HL-60/S4 treated with phorbol 12-myristate 13-acetate at 8.2 ng/mL for 4 days and 3 days (cell line): Measurements from ENCODE around the gene AKAP9.
"Not testable (repeated sequence)": the region's sequence is repeated elsewhere in the genome, so short reads cannot be mapped to it uniquely, and the experiment has no call there.

ENCODE experiments used
- in situ Hi-C: fragments of 300-500 bp; cut with MboI; formaldehyde crosslinking; loops from 2 replicates; pipeline ENCODE4 v1.15.0; 2022; ENCODE audit warnings: low sequenced_read_pairs

Gene AKAP9

DNA sequence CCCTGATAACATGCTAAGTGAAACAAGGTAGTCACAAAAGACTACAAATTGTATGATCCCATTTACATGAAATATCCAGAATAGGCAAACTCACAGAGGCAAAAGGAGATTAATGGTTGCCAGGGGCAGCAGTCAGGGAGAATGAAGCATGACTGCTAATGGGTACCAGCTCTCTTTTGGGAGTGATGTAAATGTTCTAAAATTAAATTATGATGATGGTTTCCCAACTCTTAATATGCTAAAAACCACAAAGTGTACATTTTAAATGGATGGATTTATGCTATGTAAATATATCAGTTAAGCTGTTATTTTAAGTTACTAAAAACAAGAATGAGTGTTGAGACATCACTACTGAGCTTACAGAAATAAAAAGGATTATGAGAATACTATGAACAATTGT, 181.0 kb downstream of the AKAP9 start:
- in situ Hi-C loops, result no loop called here

DNA sequence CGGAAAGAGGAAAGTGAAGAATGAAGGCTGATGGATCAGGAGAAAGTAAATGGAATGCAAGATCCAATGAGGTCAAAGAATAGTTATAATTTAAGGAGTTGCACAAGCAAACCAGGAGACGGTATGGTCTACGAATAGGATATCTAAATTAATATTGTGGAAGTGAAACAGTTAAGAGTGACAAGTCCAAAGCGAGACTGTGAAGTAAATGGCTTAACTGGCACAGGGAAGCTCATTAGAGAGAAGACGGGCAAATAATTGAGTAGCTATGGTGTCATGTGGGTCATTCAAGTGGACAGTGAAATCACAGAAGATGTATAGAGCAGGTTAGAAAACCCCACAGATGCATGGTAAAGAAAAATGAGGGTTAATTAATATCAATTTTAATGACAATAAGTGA, 190.4 kb downstream of the AKAP9 start:
- in situ Hi-C loops, result no loop called here

DNA sequence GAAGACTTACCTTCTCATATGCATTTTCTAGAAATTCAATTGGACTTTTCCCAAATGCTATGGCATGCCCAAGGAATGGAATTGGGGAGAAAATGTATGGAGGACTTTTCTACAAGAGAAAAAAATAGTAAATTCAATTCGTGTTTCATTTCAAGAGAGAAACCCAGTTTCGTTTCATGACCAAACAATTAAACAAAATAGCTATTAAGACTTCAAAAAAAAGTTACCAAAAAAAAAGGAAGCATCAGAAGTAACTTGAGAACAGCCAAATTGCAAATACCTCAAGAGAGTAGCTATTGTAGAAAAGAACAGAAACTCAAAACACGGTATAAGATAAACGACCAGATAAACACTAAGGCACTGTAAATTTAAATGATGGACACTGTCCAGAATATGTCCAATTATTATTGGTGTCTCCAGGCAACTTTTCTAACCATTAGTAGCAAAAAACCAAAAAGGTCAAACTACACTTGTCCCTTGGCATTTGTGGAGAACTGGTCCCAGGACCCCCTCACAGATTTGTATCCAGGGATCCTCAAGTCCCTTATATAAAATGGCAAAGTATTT, 191.2 kb downstream of the AKAP9 start:
- in situ Hi-C loops, result no loop called here

DNA sequence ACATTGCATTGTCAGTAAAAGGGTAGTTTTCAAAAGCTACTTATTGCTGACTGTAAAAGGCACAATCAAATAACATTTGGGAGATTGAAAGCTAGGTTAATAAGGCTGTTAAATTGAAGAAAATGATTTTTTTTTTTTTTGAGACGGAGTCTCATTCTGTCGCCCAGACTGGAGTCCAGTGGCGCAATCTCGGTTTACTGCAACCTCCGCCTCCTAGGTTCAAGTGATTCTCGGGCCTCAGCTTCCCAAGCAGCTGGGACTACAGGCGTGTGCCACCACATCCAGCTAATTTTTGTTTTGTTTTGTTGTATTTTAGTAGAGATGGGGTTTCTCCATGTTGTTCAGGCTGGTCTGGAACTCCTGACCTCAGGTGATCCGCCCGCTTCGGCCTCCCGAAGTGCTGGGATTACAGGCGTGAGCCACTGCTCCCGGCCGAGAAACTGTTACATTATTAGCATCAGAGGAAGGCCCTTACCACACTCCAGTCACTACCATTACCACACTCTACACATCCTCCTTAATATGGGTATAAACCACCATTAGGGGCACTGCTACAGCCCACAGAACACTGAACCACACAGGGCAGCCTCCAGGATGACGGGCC, 192.6 kb downstream of the AKAP9 start:
- in situ Hi-C loops, result no loop called here

DNA sequence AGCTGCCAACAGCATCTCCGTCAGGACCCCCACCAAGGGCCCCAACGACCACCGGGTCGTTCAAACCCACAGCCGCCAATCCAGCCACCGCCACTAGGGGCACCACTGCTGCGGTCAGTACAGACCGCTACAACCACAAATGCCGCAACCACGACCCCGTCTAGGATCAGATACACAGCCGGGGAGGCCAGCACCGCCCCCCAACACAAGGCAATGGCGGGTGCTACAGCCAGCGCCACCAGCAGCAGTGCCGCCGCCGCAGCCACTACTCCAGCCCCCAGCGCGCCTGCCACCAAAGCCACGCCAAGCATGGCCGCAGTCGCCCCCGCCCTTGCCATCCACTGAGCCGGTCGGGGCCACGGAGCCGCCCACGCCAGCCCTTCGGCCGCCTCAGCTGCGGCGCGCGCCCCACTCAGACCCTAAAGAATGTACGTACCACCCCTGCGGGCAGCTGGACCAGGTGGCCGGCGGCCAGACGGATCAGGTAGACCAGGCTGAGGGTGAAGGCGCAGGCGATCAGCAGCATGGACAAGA, 193.1 kb downstream of the AKAP9 start:
- in situ Hi-C loops, result no loop called here

DNA sequence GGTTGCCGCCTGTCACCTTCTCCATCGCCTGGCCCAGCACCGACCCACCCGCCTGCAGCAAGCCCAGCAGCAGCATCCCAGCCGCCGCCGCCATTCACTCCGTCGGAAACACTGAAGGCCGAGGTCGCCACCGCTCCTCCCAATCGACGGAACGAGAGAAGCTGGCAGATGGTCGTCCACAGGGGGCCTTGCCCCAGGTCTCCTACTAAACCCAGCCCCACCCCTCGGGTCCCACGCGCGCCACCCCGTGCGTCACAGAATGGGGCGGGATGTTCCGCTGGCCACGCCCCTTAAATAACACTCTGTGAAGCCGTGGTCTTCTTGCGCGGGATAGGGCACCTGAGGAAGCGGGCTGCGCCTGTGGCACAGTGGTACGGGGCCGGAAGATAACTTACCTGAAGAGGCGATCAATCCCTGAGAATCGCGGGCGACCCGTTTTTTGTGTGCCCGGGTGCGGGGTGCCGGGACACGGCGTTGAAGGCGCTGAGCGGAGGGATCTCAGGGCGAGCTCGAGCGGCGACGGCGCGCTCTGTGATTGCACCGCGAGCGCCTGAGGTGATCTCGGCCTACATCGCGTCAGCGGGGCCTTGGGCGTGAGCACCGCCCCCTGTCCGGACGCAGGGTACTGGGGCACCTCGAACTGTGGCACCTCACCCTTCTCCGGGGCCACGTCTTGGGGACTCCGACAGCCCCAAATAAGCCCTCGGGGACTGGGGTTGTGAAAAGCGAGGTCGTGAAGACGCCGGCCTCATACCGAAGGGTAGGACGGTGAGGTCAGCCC, 193.8 kb downstream of the AKAP9 start, which contains the start of gene CYP51A1:
CYP51A1 (minus strand) TSS at position 207 of the 781 bp plus-strand sequence; CDS start at position 94, 113 bp downstream.
- in situ Hi-C loops, result no loop called here

DNA sequence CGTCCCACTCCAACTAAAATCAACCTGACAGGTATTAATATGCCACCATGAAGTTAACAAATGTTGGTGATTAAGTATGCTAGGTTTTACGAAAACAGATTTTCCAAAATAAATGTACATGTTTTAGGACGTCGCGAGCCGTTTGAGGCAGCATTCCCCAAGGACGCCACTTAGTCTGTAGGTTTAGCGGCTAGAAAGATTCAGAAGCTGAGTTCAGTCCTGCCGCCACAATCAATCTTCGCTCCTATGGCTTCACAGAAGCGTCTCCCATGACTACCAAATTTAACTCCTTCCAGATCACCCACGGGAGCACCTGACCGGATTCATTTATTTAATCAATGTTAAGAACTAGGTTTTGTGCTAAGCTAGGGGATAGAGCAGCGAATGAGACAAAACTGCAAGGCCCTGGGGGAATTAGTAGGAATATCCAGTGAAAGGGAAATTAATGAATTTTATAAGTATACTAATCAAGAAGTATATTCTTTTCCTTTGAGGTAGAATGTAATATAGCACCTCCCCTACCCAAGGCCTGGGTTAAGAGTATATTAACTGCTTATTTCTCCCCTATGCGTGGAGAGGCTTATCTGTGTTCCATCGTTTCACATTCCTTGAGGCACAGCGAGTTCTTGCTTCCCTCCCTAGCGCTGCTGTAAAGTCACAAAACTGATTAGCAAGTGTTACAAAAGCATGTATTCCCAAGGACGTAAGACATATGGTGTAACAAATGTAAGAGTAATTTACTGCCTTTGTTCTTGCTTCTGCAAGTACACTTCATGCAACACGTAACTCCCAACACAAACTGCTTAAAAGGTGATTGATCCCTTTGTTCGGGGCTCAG, 194.6 kb downstream of the AKAP9 start:
- in situ Hi-C loops, result no loop called here

DNA sequence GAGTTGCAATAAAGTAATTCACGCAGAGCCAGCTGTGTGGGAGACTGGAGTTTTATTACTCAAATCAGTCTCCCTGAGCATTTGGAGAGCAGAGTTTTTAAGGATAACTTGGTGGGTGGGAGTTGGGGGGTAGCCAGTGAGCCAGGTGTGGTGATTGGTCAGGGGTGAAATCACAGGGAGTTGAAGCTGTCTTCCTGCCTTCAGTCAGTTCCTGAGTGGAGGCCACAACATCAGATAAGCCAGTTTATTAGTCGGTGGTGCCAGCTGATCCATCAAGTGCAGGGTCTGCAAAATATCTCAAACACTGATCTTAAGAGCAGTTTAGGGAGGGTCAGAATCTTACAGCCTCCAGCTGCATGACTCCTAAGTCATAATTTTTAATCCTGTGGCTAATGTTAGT, 196.9 kb downstream of the AKAP9 start:
- in situ Hi-C loops, result no loop called here

DNA sequence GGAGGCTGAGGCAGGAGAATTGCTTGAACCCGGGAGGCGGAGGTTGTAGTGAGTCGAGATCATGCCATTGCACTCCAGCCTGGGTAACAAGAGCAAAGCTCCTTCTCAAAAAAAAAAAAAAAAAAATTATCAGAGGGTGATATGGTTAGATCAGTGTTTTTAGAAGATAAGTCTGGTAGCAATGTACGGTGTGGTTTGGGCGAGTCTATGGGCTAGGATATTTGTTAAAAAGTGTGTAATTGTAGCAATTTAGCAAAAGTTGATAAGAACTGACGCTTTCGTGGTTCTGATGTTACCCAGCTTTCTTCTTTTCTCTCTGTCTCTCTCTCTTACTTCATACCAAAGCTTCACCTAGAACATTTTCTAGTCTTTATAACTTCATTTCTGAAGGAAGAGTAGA, 200.5 kb downstream of the AKAP9 start:
- in situ Hi-C loops, result no loop called here

DNA sequence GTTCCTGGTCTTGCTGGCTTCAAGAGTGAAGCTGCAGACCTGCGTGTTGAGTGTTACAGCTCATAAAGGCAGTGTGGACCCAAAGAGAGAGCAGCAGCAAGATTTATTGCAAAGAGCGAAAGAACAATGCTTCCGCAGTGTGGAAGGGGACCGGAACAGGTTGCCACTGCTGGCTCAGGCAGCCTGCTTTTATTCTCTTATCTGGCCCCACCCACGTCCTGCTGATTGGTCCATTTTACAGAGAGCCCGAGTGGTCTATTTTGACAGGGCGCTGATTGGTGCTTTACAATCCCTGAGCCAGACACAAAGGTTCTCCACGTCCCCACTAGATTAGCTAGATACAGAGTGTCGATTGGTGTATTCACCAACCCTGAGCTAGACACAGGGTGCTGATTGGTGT, 202.1 kb downstream of the AKAP9 start:
- in situ Hi-C loops, result not testable (repeated sequence)

DNA sequence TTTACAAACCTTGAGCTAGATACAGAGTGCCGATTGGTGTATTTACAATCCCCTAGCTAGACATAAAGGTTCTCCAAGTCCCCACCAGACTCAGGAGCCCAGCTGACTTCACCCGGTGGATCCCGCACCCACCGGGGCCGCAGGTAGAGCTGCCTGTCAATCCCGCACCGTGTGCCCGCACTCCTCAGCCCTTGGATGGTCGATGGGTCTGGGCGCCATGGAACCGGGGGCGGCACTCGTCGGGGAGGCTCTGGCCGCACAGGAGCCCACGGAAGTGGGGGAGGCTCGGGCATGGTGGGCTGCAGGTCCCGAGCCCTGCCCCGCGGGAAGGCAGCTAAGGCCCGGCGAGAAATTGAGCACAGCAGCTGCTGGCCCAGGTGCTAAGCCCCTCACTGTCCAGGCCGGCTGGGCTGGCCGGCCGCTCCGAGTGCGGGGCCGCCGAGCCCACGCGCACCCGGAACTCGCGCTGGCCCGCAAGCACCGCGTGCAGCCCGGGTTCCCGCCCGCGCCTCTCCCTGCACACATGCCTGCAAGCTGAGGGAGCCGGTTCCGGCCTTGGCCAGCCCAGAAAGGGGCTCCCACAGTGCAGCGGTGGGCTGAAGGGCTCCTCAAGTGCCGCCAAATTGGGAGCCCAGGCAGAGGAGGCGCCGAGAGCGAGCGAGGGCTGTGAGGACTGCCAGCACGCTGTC, 202.7 kb downstream of the AKAP9 start:
- in situ Hi-C loops, result not testable (repeated sequence)

DNA sequence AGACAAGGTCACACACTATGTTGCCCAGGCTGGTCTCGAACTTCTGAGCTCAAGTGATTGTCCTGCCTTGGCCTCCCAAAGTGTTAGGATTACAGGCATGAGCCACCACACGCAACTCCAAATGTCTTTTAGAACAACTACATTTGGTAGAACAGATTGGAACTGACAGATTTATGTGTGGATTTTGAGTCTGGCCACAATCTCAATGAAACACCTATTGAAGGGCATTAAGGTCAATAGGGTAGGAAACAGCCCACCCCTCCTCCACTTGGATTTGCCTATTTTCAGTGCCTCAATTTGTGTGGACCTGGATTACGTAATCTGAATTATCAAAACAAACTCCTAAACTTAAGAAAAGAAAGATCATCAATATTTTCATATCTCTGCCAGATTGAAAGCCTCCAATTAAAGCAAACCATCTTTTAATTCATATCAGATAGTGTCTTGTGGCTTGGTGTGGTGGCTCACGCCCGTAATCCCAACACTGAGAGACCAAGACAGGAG, 209.1 kb downstream of the AKAP9 start:
- in situ Hi-C loops, result no loop called here

DNA sequence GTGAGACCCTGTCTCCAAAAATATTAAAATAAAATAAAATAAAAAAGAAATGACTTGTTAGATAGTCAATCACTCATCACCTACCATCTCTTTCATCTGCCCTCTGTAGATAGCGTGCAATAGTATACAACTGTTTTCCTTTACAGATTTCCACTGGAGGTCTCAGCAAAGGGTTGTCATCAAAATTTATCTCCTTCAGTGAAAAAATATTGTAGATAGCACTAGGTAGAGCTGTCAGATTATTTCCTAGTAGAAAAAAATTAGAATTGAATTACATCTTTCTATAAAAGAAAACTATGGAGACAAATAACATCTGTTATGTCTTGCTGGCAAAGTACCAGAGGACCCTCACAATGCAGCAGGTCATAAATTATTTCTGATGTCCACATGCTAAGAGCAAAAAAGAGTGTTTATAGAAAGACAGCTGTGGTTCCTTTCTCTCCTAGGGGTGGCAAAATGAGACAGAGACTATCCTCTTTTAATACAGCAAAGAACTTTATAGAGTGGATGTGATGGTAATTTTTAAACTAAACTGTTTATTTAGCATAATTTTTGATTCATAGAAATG, 209.9 kb downstream of the AKAP9 start:
- in situ Hi-C loops, result no loop called here

DNA sequence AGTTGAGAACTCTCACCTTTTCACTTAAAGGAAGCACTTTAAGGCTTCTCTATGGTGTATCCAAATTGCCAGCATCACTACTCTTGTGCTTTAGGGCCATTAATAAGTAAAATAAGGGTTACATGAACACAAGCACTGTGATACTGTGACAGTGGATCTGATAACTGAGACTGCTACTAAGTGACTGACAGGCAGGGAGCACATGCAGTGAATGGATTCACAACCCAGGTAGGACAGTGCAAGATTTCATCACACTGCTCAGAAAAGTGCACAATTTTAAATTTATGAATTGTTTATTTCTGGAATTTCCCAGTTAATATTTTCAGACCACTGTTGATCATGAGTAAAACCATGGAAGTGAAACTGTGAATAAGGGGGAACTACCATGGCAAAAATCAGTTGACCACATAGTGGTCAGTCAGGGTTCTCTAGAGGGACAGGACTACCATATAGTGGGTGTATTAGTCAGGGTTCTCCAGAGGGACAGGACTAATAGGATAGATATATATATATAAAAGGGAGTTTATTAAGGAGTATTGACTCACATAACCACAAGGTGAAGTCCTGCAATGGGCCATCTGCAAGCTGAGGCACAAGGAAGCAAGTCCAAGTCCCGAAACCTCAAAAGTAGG, 214.6 kb downstream of the AKAP9 start:
- in situ Hi-C loops, result no loop called here

DNA sequence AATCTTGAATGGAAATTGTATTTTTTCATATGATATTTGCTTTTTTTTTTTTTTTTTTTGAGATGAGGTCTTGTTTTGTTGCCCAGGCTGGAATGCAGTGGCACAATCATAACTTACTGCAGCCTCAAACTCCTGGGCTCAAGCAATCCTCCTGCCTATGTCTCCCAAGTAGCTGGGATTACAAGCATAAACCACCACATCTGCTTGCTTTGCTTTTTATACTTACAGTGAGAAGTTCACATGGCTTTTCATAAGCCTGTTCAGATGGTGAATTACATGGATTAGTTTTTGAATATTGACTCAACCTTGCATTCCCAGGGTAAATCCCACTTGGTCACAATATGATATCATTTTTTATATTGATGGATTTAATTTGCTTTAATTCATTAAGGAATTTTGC, 216.3 kb downstream of the AKAP9 start:
- in situ Hi-C loops, result no loop called here

DNA sequence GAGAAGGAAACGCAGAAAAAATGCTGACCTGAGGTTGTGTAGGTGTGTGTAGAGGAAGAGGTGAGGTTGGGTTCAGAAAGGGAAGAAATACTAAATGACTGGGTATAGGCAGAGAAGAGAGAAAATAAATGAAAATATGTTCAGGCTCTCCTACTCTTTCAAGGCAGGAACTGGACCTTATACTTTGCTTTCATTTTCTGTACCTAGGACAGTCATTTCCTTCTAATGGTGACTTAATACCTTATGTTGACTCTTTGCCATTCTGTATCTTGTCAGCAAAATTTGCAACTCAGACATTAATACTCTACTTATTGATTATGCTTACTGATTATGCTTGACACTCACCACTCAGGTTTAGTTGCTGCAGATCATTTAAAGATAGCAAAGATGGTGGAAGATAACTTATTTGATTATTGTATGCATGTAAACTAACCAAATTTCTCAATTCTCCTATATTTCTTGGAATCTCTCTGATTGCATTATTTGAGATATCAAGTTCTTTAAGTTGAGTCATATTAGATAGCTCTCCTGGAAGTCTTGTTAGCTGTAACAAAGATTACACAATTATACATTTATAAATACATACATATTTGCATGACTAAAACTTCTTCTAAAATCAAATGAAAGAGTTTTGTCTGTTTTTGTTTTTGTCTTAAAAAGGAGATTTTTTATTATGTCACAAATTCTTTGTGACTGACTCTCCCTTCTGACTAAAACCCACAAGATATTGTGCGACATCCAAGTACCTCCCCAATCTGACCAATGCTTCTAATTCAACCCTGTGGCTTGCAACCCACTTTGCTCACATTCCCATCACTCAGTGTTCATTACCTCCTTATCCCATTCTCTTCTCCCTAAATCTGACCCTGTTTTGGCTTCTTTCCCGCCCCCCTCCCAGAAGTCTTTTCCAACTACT, 218.3 kb downstream of the AKAP9 start:
- in situ Hi-C loops, result no loop called here
